Measurements from ENCODE around the gene LYVE1.

DNA sequence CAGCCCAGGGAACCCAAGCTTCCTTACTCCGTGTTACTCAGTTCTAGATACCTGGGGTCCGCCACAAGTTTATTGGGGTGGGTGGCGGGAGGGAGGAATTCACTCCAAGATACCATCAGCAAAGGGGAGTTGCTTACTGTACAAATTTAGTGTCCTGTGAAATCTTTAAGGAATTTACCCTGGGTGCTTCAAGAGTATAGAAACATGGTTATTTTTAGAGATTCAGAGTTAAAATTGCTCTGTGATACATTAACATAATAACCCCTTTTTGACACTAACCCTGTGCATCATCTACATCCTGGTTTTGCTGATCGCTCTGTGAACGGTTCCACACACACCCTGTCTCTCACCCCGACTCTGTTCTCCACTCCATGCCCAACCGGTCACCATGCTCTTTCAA lies 18.9 kb upstream of the LYVE1 start:
- TF ChIP-seq, protein P1, sequence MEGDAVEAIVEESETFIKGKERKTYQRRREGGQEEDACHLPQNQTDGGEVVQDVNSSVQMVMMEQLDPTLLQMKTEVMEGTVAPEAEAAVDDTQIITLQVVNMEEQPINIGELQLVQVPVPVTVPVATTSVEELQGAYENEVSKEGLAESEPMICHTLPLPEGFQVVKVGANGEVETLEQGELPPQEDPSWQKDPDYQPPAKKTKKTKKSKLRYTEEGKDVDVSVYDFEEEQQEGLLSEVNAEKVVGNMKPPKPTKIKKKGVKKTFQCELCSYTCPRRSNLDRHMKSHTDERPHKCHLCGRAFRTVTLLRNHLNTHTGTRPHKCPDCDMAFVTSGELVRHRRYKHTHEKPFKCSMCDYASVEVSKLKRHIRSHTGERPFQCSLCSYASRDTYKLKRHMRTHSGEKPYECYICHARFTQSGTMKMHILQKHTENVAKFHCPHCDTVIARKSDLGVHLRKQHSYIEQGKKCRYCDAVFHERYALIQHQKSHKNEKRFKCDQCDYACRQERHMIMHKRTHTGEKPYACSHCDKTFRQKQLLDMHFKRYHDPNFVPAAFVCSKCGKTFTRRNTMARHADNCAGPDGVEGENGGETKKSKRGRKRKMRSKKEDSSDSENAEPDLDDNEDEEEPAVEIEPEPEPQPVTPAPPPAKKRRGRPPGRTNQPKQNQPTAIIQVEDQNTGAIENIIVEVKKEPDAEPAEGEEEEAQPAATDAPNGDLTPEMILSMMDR (IDR thresholded peaks at IDR 0.05), result no peak
- no peak for TF ChIP-seq POLR2A (IDR thresholded peaks at IDR 0.05)

Measured in adrenal gland (tissue), 5 donors.